Measurements from ENCODE around the gene IRS1. TPM values are rescaled to one million over a fixed set of nuclear protein-coding genes. Genes with fewer than 3 reads are reported as not detected.

The IRS1 gene
- polyA plus RNA-seq, 1 experiment: 13.0 TPM

GRCh38 chr2:226747288-226747687 lies 52.3 kb downstream of the IRS1 start:
- POLR2A ChIA-PET: no interaction called here
- TF ChIP-seq CTCF (IDR thresholded peaks at IDR 0.05; ENCODE audit: insufficient read depth, low read depth, low read length): no peak
- Histone ChIP-seq H3K36me3 (ENCODE audit: control insufficient read depth, insufficient read depth, low read length) (no peaks in the 10 kb centered on the region; the same call in 1 of the 2 replicates), H3K4me3 (ENCODE audit: low read depth, low read length) (no peak overlapping the region), H3K27me3 (ENCODE audit: control insufficient read depth, insufficient read depth, low read length) (no peaks in the 10 kb centered on the region)
- CTCF ChIA-PET: interaction anchor here (1.1 kb wide), 1 partner anchor 49 kb away, joined by 4 read pairs; no protein-coding TSS in a partner anchor
- no peak for DNase-seq (ENCODE audit: low read depth)

GRCh38 chr2:226746196-226746800 lies 53.3 kb downstream of the IRS1 start:
- Histone ChIP-seq H3K27me3 (ENCODE audit: control insufficient read depth, insufficient read depth, low read length) (no peaks in the 10 kb centered on the region), H3K36me3 (ENCODE audit: control insufficient read depth, insufficient read depth, low read length) (no peaks in the 10 kb centered on the region; the same call in 1 of the 2 replicates), H3K4me3 (ENCODE audit: low read depth, low read length) (no peak overlapping the region)
- POLR2A ChIA-PET: no interaction called here
- no peak for TF ChIP-seq CTCF (IDR thresholded peaks at IDR 0.05; ENCODE audit: insufficient read depth, low read depth, low read length)
- CTCF ChIA-PET: no interaction called here
- DNase-seq (ENCODE audit: low read depth): no peak

- no peak overlapping the region for H3K4me3 ChIP-seq (ENCODE audit: low read depth, low read length)
- no peaks in the 10 kb centered on the region for H3K27me3 ChIP-seq (ENCODE audit: control insufficient read depth, insufficient read depth, low read length)
- DNase-seq (ENCODE audit: low read depth): no peak
- no peak for TF ChIP-seq CTCF (IDR thresholded peaks at IDR 0.05; ENCODE audit: insufficient read depth, low read depth, low read length)
- ChIA-PET POLR2A (no interaction called here), CTCF (interaction anchor here (0.8 kb wide), 1 partner anchor 13 kb away, joined by 4 read pairs; no protein-coding TSS in a partner anchor)
- no peaks in the 10 kb centered on the region; the same call in 1 of the 2 replicates for H3K36me3 ChIP-seq (ENCODE audit: control insufficient read depth, insufficient read depth, low read length)
These were observed 55.7 kb downstream of the IRS1 start for GRCh38 chr2:226743915-226744314.

- H3K27me3 ChIP-seq (ENCODE audit: control insufficient read depth, insufficient read depth, low read length): no peaks in the 10 kb centered on the region
- DNase-seq (ENCODE audit: low read depth): no peak
- H3K4me3 ChIP-seq (ENCODE audit: low read depth, low read length): no peak overlapping the region
- ChIA-PET CTCF (no interaction called here), POLR2A (interaction anchor here (0.6 kb wide), 1 partner anchor 551 kb away, joined by 5 read pairs; no protein-coding TSS in a partner anchor)
- H3K36me3 ChIP-seq (ENCODE audit: control insufficient read depth, insufficient read depth, low read length): no peaks in the 10 kb centered on the region; the same call in 1 of the 2 replicates
- no peak for TF ChIP-seq CTCF (IDR thresholded peaks at IDR 0.05; ENCODE audit: insufficient read depth, low read depth, low read length)
These were observed 57.3 kb downstream of the IRS1 start for GRCh38 chr2:226742347-226742746.

GRCh38 chr2:226740039-226740648 lies 59.5 kb downstream of the IRS1 start:
- TF ChIP-seq CTCF (IDR thresholded peaks at IDR 0.05; ENCODE audit: insufficient read depth, low read depth, low read length): no peak
- ChIA-PET CTCF (no interaction called here), POLR2A (no interaction called here)
- no peak overlapping the region for H3K4me3 ChIP-seq (ENCODE audit: low read depth, low read length)
- peaks cover 1% of the 10 kb centered on the region; the same call in 1 of the 2 replicates for H3K36me3 ChIP-seq (ENCODE audit: control insufficient read depth, insufficient read depth, low read length)
- DNase-seq (ENCODE audit: low read depth): no peak
- H3K27me3 ChIP-seq (ENCODE audit: control insufficient read depth, insufficient read depth, low read length): no peaks in the 10 kb centered on the region
